ENCODE measurements around the gene TMPRSS4. TPM values are rescaled to one million over a fixed set of nuclear protein-coding genes. Genes with fewer than 3 reads are reported as not detected.

Gene TMPRSS4
- total and polyA plus RNA-seq, 9 of the 15 experiments (the other 6 are each of a cell fraction or from before 2014, with no cell fraction given), result 4.0 to 10.0 (median 5.6) TPM

GRCh38 chr11:118060081-118060661 is 16.7 kb upstream of the TMPRSS4 start:
- Histone ChIP-seq H3K4me1 (replicated peaks in 1 of 2; ENCODE audit: control insufficient read depth in 2 of 2, insufficient read depth in 2 of 2, low read length in 2 of 2) (peaks cover 7 to 23% of the 10 kb centered on the region in 2 experiments), H3K9me1 (ENCODE audit: control insufficient read depth, insufficient read depth, low read length) (no peaks in the 10 kb centered on the region), H3K4me3 (no peak overlapping the region), H3K4me2 (ENCODE audit: insufficient read depth, low read length) (no peak overlapping the region), H3K79me2 (ENCODE audit: control insufficient read depth, insufficient read depth, low read length) (no peaks in the 10 kb centered on the region), H3K9me3 (replicated peaks; ENCODE audit: control insufficient read depth, insufficient read depth, low read depth, low read length) (no peaks in the 10 kb centered on the region), H2AFZ (ENCODE audit: low read depth, low read length) (no peak overlapping the region), H3K27ac (ENCODE audit: extremely low read depth, low read depth, low read length) (no peak overlapping the region), H4K20me1 (replicated peaks; ENCODE audit: control insufficient read depth, insufficient read depth, low read length) (no peaks in the 10 kb centered on the region), H3K27me3 (ENCODE audit: control insufficient read depth in 2 of 2, insufficient read depth in 2 of 2, low read length in 2 of 2) (peaks cover 17 to 44% of the 10 kb centered on the region in 2 experiments; a peak in 4 of 5 replicates), H3K36me3 (ENCODE audit: control insufficient read depth, insufficient read depth, low read length) (no peaks in the 10 kb centered on the region), H3K9ac (ENCODE audit: insufficient read depth in 1 of 2, low read depth in 2 of 2, low read length in 2 of 2) (0 out of 4 replicates have a peak overlapping the region, but pooled peaks of 1 of the 2 experiments have one; percentile 18)
- ATAC-seq (no peak), DNase-seq (ENCODE audit: extremely low read depth in 1 of 4, low spot score in 3 of 4) (no peak), FAIRE-seq (no peak)
- no peak for TF ChIP-seq ZNF407 (IDR thresholded peaks at IDR 0.05; ENCODE audit: low read depth)
- in situ Hi-C loops (cut with MboI), result no loop called here
- intact Hi-C loops (cut with micrococcal nuclease), result no loop called here
- WGBS (ENCODE audit: insufficient coverage, low coverage, missing lambda C conversion rate), result 26% methylated on average over 10 of the region's 10 CpGs
- BruUV-seq (replicated peaks), result no TSS peak
- POLR2A ChIA-PET, result interaction anchor here (0.6 to 2.7 kb wide), 3 partner anchors 20 to 245 kb away, joined by 3 to 8 read pairs (median 3); no protein-coding TSS in a partner anchor
- CTCF ChIA-PET (ENCODE audit: low intra/inter-chr PET ratio), result interaction anchor here (0.7 kb wide), 1 partner anchor 628 kb away, joined by 3 read pairs; no protein-coding TSS in a partner anchor
